Measurements from ENCODE around the gene ETV6. TPM values are rescaled to one million over a fixed set of nuclear protein-coding genes. Genes with fewer than 3 reads are reported as not detected.

Gene ETV6
- total RNA-seq, 2 donors from 2014 or later: 17.5 to 17.9 TPM

DNA sequence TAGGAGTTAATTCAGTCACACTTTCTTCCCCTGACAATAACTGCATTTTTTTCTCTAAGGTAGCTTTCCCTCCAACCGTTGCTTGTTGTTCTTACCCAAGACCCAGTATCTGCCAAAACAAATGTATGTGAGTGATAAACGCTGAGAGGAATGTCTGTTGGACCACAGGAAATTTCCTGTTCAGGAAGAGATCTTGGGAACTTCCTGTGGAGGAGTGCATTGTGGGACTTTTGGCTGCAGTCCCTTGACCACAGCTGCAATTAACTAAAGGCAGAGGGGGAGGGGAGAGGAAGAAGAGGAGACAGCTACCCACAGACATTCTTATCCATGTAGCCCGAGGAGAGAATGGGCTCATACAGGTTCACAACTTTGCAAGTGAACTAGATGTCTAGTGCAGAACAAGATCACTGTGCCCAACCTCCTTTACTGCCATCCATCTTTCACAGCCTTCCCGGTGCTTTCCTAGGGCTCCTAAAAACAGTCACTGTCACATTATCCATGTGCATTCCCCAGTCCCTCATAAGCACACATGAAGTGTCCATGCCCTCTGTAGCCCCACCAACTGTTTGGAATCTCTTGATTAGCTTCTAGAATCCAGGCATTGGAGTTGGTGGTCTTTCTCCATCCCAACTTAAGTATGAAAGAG, 149.5 kb downstream of the ETV6 start:
- TF ChIP-seq POLR2A (IDR thresholded peaks at IDR 0.05) (no peak), CTCF (IDR thresholded peaks at IDR 0.05) (no peak)
- Histone ChIP-seq H3K27me3 (no peaks in the 10 kb centered on the region), H3K27ac (no peak overlapping the region), H3K4me1 (peaks cover 39% of the 10 kb centered on the region), H3K9me3 (no peaks in the 10 kb centered on the region), H3K4me3 (no peak overlapping the region), H3K36me3 (replicated peaks in 1 of 2; ENCODE audit: insufficient read depth in 1 of 2, low read depth in 2 of 2) (no peaks in the 10 kb centered on the region)
- no peak for ATAC-seq
- DNase-seq: no peak
- intact Hi-C loops (cut with DNase I): no loop called here
- WGBS, 2 donors: 33 to 37% methylated on average over 4 of the region's 4 CpGs

GRCh38 chr12:11799502-11799873, 150.0 kb downstream of the ETV6 start:
- intact Hi-C loops (cut with DNase I): no loop called here
- 86 to 91% methylated on average over 8 of the region's 8 CpGs for WGBS, 2 donors

DNA sequence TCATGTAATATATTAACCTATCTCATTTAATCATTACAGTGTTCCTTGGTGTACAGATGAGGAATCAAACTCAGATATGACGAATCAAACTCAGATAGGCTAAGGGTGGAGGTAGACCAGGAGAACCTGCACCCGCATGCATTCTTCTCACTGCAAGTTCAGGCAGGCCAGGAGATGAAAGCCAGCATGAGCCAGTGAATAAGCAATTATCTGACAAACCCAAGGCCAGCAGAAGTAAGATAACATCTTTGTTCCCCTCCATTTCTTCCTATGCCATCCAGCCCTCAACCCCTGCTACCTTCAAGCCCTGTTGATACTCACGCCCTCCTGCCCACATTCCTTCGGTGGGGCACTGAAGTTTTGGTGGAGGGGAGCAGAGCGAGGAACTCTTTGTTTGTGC, 152.2 kb downstream of the ETV6 start:
- no peak for DNase-seq
- Histone ChIP-seq H3K4me3 (no peak overlapping the region), H3K9me3 (no peaks in the 10 kb centered on the region), H3K36me3 (replicated peaks in 1 of 2; ENCODE audit: insufficient read depth in 1 of 2, low read depth in 2 of 2) (no peaks in the 10 kb centered on the region), H3K27ac (no peak overlapping the region), H3K27me3 (no peaks in the 10 kb centered on the region), H3K4me1 (peaks cover 14% of the 10 kb centered on the region)
- intact Hi-C loops (cut with DNase I): no loop called here
- TF ChIP-seq CTCF (IDR thresholded peaks at IDR 0.05) (no peak), POLR2A (IDR thresholded peaks at IDR 0.05) (no peak)
- WGBS, 2 donors: 66 to 75% methylated on average over 5 of the region's 5 CpGs
- no peak for ATAC-seq

More at GRCh38 chr12:11799502-11799873, 150.0 kb downstream of the ETV6 start:
- H3K27me3 ChIP-seq: no peaks in the 10 kb centered on the region
- H3K36me3 ChIP-seq (replicated peaks in 1 of 2; ENCODE audit: insufficient read depth in 1 of 2, low read depth in 2 of 2): no peaks in the 10 kb centered on the region
- H3K4me3 ChIP-seq: no peak overlapping the region
- ATAC-seq: no peak
- no peak overlapping the region for H3K27ac ChIP-seq
- TF ChIP-seq POLR2A (IDR thresholded peaks at IDR 0.05) (no peak), CTCF (IDR thresholded peaks at IDR 0.05) (no peak)
- H3K9me3 ChIP-seq: no peaks in the 10 kb centered on the region
- no peak for DNase-seq
- peaks cover 34% of the 10 kb centered on the region for H3K4me1 ChIP-seq

DNA sequence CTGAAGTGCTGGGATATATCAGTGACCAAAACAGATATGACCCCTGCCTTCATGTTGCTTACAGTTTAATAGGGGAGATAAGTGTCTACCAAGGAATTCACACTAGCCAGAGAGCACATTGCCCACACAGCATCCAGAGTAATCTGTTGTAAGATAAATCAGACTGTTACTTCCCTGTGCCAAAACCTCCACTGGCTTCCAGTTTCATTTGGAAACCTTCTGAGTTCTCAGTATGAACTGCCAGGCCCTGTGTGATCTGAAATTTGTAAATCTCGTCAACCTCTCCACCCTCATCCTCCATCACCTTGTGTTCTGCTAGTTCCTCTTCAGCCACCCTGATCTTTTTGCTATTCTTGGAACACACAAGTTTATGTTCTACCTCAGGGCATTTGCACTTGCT, 154.7 kb downstream of the ETV6 start:
- Histone ChIP-seq H3K4me1 (no peaks in the 10 kb centered on the region), H3K27ac (no peak overlapping the region), H3K36me3 (replicated peaks in 1 of 2; ENCODE audit: insufficient read depth in 1 of 2, low read depth in 2 of 2) (no peaks in the 10 kb centered on the region), H3K9me3 (no peaks in the 10 kb centered on the region), H3K4me3 (no peak overlapping the region), H3K27me3 (no peaks in the 10 kb centered on the region)
- DNase-seq: no peak
- intact Hi-C loops (cut with DNase I): no loop called here
- no peak for ATAC-seq
- WGBS, 2 donors: 81 to 96% methylated on average over 1 of the region's 1 CpG
- TF ChIP-seq CTCF (IDR thresholded peaks at IDR 0.05) (no peak), POLR2A (IDR thresholded peaks at IDR 0.05) (no peak)

DNA sequence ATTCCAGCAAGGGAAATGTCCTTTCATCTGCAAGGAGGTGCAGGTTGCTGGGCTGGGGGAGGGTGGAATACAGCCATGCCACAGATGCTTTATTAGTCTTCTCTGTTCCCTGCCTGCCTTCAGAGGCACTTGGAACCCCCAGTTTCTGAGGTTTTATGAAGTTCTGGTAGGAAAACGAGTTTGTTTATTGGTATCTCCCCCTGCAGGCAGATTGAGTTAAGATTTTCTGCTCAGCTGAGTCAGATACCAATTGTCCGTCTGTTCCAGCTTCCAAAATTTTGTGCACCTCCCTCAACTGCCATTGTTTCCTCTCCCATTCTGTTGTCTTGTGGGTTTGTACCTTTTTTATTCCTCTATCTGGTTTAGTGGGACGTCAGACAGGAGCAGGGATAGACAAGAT, 155.6 kb downstream of the ETV6 start:
- Histone ChIP-seq H3K9me3 (no peaks in the 10 kb centered on the region), H3K36me3 (replicated peaks in 1 of 2; ENCODE audit: insufficient read depth in 1 of 2, low read depth in 2 of 2) (no peaks in the 10 kb centered on the region), H3K4me3 (no peak overlapping the region), H3K27me3 (no peaks in the 10 kb centered on the region), H3K4me1 (no peaks in the 10 kb centered on the region), H3K27ac (no peak overlapping the region)
- TF ChIP-seq CTCF (IDR thresholded peaks at IDR 0.05) (no peak), POLR2A (IDR thresholded peaks at IDR 0.05) (no peak)
- intact Hi-C loops (cut with DNase I): no loop called here
- no peak for ATAC-seq
- WGBS, 2 donors: 57 to 66% methylated on average over 3 of the region's 3 CpGs
- no peak for DNase-seq
